ENCODE measurements around the gene PRR20G. TPM values are rescaled to one million over a fixed set of nuclear protein-coding genes. Genes with fewer than 3 reads are reported as not detected.

PRR20G gene
- total RNA-seq, 2 experiments from 2014 or later: not detected

DNA sequence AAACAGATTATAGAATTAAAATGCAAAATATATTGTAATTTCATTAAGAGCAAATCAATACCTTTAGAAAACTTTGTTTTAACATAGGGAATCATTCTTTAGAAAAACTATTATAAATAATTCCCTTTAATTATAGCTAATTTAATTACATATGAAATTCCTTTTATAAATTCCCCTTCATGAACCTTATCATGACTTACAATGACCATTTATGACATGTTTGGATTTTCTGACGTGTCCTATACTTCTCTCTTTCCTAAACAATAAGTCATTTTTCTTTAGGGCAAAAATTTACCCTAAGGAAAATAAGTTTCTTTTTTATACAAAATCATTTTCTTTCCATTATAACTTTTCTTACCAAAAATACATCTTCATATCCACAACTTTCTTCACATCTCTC lies 37.8 kb downstream of the PRR20G start:
- CTCF ChIA-PET (ENCODE audit: unreplicated experiment): no interaction called here
- H3K79me2 ChIP-seq (ENCODE audit: insufficient read depth, low read depth, low read length): no peaks in the 10 kb centered on the region
- POLR2A ChIA-PET: interaction anchor here (0.6 to 0.7 kb wide), 2 partner anchors 45 to 67 kb away, joined by 3 read pairs; no protein-coding TSS in a partner anchor
- no peaks in the 10 kb centered on the region for H3K4me1 ChIP-seq (ENCODE audit: insufficient read depth, low read length, poor library complexity, severe bottlenecking)
- H2AFZ ChIP-seq (ENCODE audit: low read length): no peak overlapping the region
- H3K27ac ChIP-seq (ENCODE audit: low read depth, low read length, poor library complexity, severe bottlenecking): no peak overlapping the region
- no peak overlapping the region for H3K4me2 ChIP-seq (ENCODE audit: low read length)
- no peaks in the 10 kb centered on the region for H3K36me3 ChIP-seq (ENCODE audit: insufficient read depth, low read length)
- no peak for DNase-seq (ENCODE audit: low spot score)
- peaks cover 37% of the 10 kb centered on the region for H3K9me3 ChIP-seq (ENCODE audit: low read length)
- TF ChIP-seq, protein P1, sequence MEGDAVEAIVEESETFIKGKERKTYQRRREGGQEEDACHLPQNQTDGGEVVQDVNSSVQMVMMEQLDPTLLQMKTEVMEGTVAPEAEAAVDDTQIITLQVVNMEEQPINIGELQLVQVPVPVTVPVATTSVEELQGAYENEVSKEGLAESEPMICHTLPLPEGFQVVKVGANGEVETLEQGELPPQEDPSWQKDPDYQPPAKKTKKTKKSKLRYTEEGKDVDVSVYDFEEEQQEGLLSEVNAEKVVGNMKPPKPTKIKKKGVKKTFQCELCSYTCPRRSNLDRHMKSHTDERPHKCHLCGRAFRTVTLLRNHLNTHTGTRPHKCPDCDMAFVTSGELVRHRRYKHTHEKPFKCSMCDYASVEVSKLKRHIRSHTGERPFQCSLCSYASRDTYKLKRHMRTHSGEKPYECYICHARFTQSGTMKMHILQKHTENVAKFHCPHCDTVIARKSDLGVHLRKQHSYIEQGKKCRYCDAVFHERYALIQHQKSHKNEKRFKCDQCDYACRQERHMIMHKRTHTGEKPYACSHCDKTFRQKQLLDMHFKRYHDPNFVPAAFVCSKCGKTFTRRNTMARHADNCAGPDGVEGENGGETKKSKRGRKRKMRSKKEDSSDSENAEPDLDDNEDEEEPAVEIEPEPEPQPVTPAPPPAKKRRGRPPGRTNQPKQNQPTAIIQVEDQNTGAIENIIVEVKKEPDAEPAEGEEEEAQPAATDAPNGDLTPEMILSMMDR (conservative IDR thresholded peaks at IDR 0.05; ENCODE audit: low read length): no peak
- TF ChIP-seq EZH2phosphoT487 (IDR thresholded peaks at IDR 0.05; ENCODE audit: borderline replicate concordance, low read depth, low read length): no peak
- no peaks in the 10 kb centered on the region for H4K20me1 ChIP-seq (ENCODE audit: insufficient read depth, low read length)
- intact Hi-C loops (cut with micrococcal nuclease; ENCODE audit: unreplicated experiment): no loop called here
- no peaks in the 10 kb centered on the region for H3K9me2 ChIP-seq (ENCODE audit: insufficient read depth, low read length)
- no TSS peak for BruUV-seq (replicated peaks)
- no peak overlapping the region for H3K4me3 ChIP-seq (ENCODE audit: low read depth, low read length, poor library complexity, severe bottlenecking)

GRCh38 chr3:127247292-127247691 lies 40.6 kb downstream of the PRR20G start:
- Histone ChIP-seq H2AFZ (ENCODE audit: low read length) (no peak overlapping the region), H3K4me2 (ENCODE audit: low read length) (no peak overlapping the region), H3K9me2 (ENCODE audit: insufficient read depth, low read length) (no peaks in the 10 kb centered on the region), H3K79me2 (ENCODE audit: insufficient read depth, low read depth, low read length) (no peaks in the 10 kb centered on the region), H3K9me3 (ENCODE audit: low read length) (peaks cover 37% of the 10 kb centered on the region), H4K20me1 (ENCODE audit: insufficient read depth, low read length) (no peaks in the 10 kb centered on the region), H3K27ac (ENCODE audit: low read depth, low read length, poor library complexity, severe bottlenecking) (no peak overlapping the region), H3K4me3 (ENCODE audit: low read depth, low read length, poor library complexity, severe bottlenecking) (no peak overlapping the region), H3K4me1 (ENCODE audit: insufficient read depth, low read length, poor library complexity, severe bottlenecking) (no peaks in the 10 kb centered on the region), H3K36me3 (ENCODE audit: insufficient read depth, low read length) (no peaks in the 10 kb centered on the region)
- CTCF ChIA-PET (ENCODE audit: unreplicated experiment): no interaction called here
- intact Hi-C loops (cut with micrococcal nuclease; ENCODE audit: unreplicated experiment): no loop called here
- BruUV-seq (replicated peaks): no TSS peak
- POLR2A ChIA-PET: no interaction called here
- peak; percentile 12 for DNase-seq (ENCODE audit: low spot score)
- TF ChIP-seq EZH2phosphoT487 (IDR thresholded peaks at IDR 0.05; ENCODE audit: borderline replicate concordance, low read depth, low read length): no peak
- TF ChIP-seq, protein P1 (conservative IDR thresholded peaks at IDR 0.05; ENCODE audit: low read length): no peak

- H3K27ac ChIP-seq (ENCODE audit: low read depth, low read length, poor library complexity, severe bottlenecking): no peak overlapping the region
- CTCF ChIA-PET (ENCODE audit: unreplicated experiment): no interaction called here
- H4K20me1 ChIP-seq (ENCODE audit: insufficient read depth, low read length): no peaks in the 10 kb centered on the region
- no TSS peak for BruUV-seq (replicated peaks)
- no peaks in the 10 kb centered on the region for H3K4me1 ChIP-seq (ENCODE audit: insufficient read depth, low read length, poor library complexity, severe bottlenecking)
- H3K9me2 ChIP-seq (ENCODE audit: insufficient read depth, low read length): no peaks in the 10 kb centered on the region
- H3K4me3 ChIP-seq (ENCODE audit: low read depth, low read length, poor library complexity, severe bottlenecking): no peak overlapping the region
- H3K9me3 ChIP-seq (ENCODE audit: low read length): no peaks in the 10 kb centered on the region
- H2AFZ ChIP-seq (ENCODE audit: low read length): no peak overlapping the region
- TF ChIP-seq, protein P1 (conservative IDR thresholded peaks at IDR 0.05; ENCODE audit: low read length): no peak
- no peak for TF ChIP-seq EZH2phosphoT487 (IDR thresholded peaks at IDR 0.05; ENCODE audit: borderline replicate concordance, low read depth, low read length)
- POLR2A ChIA-PET: no interaction called here
- H3K4me2 ChIP-seq (ENCODE audit: low read length): no peak overlapping the region
- no peaks in the 10 kb centered on the region for H3K79me2 ChIP-seq (ENCODE audit: insufficient read depth, low read depth, low read length)
- no peak for DNase-seq (ENCODE audit: low spot score)
- intact Hi-C loops (cut with micrococcal nuclease; ENCODE audit: unreplicated experiment): no loop called here
- H3K36me3 ChIP-seq (ENCODE audit: insufficient read depth, low read length): no peaks in the 10 kb centered on the region
These were observed 49.2 kb downstream of the PRR20G start for GRCh38 chr3:127238602-127239001.
